Adipocyte (in vitro differentiated cells): ENCODE measurements around the gene TRMT10A.

ENCODE experiments used
- DNase-seq: peaks from one replicate; pipeline ENCODE4 v3.0.0-alpha.2; 2015; ENCODE audit warnings: low read depth
- H3K27me3 ChIP-seq: replicated peaks from 2 replicates; pipeline ENCODE4 v1.7.0; 2013; ENCODE audit warnings: mild to moderate bottlenecking, low read length, moderate library complexity; ENCODE audit not compliant: control insufficient read depth, insufficient read depth
- H3K36me3 ChIP-seq: 2 replicates; pipeline ENCODE4 v1.7.0; 2013; ENCODE audit warnings: low read length, mild to moderate bottlenecking, moderate library complexity; ENCODE audit not compliant: control insufficient read depth, insufficient read depth, severe bottlenecking
- H3K4me1 ChIP-seq: 2 replicates; pipeline ENCODE4 v1.7.0; 2013; ENCODE audit warnings: mild to moderate bottlenecking, low read length, moderate library complexity; ENCODE audit not compliant: control insufficient read depth, insufficient read depth
- H3K4me3 ChIP-seq: 2 replicates; pipeline ENCODE4 v1.7.0; 2013; ENCODE audit warnings: mild to moderate bottlenecking, low read length, moderate library complexity
- H3K9ac ChIP-seq: 2 replicates; pipeline ENCODE4 v1.7.0; 2013; ENCODE audit warnings: mild to moderate bottlenecking, low read length, moderate library complexity
- H3K9me3 ChIP-seq: 2 replicates; pipeline ENCODE4 v1.7.0; 2013; ENCODE audit warnings: mild to moderate bottlenecking, low read length, moderate library complexity; ENCODE audit not compliant: control insufficient read depth

The TRMT10A gene

GRCh38 chr4:99506781-99507180 is 57.1 kb downstream of the TRMT10A start:
- H3K9ac ChIP-seq = no peak overlapping the region

GRCh38 chr4:99504804-99505502 is 58.9 kb downstream of the TRMT10A start:
- Histone ChIP-seq H3K9me3 (peaks cover 5% of the 10 kb centered on the region), H3K36me3 (no peaks in the 10 kb centered on the region), H3K27me3 (peaks cover 3% of the 10 kb centered on the region), H3K4me3 (no peak overlapping the region), H3K9ac (no peak overlapping the region), H3K4me1 (no peaks in the 10 kb centered on the region)
- no peak for DNase-seq

More at GRCh38 chr4:99506781-99507180, 57.1 kb downstream of the TRMT10A start:
- no peak for DNase-seq
- Histone ChIP-seq H3K4me3 (no peak overlapping the region), H3K36me3 (no peaks in the 10 kb centered on the region), H3K27me3 (peaks cover 4% of the 10 kb centered on the region), H3K4me1 (no peaks in the 10 kb centered on the region), H3K9me3 (peaks cover 5% of the 10 kb centered on the region)
